ENCODE measurements around the gene ELL2. TPM values are rescaled to one million over a fixed set of nuclear protein-coding genes. Genes with fewer than 3 reads are reported as not detected.
A peak's percentile ranks its signal among the peaks of the same experiment; 100 is the strongest.

ELL2 gene
- total RNA-seq, 1 donor from 2014 or later: 57.5 TPM

DNA sequence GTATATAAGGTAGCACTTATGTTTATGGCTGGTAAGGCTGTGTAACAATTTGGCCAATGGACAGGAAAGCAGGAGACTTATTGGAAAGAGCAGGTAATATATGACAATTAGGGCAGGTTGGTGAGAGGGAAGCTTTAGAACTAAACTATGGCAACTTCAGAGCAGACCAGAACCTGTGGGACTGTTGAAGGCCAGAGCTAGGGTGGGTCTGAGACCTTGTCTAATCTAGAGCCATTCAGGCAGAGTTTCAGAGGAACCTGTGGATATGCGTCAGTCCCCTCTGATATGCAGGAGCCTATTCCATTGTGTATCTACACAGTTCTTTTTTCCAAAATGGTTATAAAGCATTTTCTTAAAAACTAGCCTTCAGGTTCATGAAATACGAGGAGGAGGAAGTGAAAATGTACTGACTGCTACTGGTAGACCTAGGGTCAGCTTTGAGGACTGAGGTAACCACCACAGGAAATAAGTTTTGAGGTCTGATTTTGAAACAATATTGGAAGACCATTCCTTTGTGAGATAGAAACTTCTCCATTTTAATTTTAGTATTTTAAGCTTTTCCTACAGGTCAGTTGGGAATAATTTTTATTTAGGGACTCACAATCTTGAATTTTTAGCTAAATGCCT lies 37.6 kb downstream of the ELL2 start:
- ATAC-seq (peak; percentile 37 to 67), DNase-seq (no peak)
- peaks cover 46% of the 10 kb centered on the region for H3K4me1 ChIP-seq
- no peaks in the 10 kb centered on the region for H3K9me3 ChIP-seq
- H3K36me3 ChIP-seq: no peaks in the 10 kb centered on the region
- H3K4me3 ChIP-seq: no peak overlapping the region
- no peak overlapping the region for H3K27ac ChIP-seq
- H3K27me3 ChIP-seq (ENCODE audit: low read depth): no peaks in the 10 kb centered on the region
- intact Hi-C loops (cut with DNase I): no loop called here
- no peak for TF ChIP-seq CTCF (IDR thresholded peaks at IDR 0.05)

DNA sequence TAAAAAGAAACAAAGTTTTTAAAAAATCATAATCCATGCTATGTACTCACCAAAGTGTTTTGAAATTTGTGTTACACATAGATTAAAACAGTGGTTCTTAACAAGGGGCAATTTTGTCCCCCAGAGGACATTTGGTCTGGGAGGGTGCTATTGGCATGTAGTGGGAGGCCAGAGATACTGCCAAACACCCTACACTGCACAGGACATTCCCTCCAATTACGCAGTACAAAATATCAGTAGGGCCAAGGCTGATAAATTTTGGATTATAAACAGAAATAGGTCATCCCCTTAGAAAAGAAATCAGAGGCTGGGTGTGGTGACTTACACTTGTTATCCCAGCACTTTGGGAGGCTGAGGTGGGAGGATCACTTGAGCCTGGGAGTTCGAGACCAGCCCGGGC lies 38.9 kb downstream of the ELL2 start:
- H3K4me1 ChIP-seq: peaks cover 44% of the 10 kb centered on the region
- H3K4me3 ChIP-seq: no peak overlapping the region
- intact Hi-C loops (cut with DNase I): no loop called here
- no peaks in the 10 kb centered on the region for H3K27me3 ChIP-seq (ENCODE audit: low read depth)
- no peaks in the 10 kb centered on the region for H3K9me3 ChIP-seq
- H3K27ac ChIP-seq: no peak overlapping the region
- no peak for TF ChIP-seq CTCF (IDR thresholded peaks at IDR 0.05)
- ATAC-seq: no peak
- DNase-seq: no peak
- H3K36me3 ChIP-seq: no peaks in the 10 kb centered on the region

- TF ChIP-seq CTCF (IDR thresholded peaks at IDR 0.05): no peak
- Histone ChIP-seq H3K27ac (no peak overlapping the region), H3K4me3 (no peak overlapping the region), H3K9me3 (no peaks in the 10 kb centered on the region), H3K36me3 (no peaks in the 10 kb centered on the region), H3K4me1 (peaks cover 53% of the 10 kb centered on the region), H3K27me3 (ENCODE audit: low read depth) (no peaks in the 10 kb centered on the region)
- intact Hi-C loops (cut with DNase I): no loop called here
- no peak for ATAC-seq
- no peak for DNase-seq
These were observed 40.1 kb downstream of the ELL2 start for GRCh38 chr5:95921501-95921900.

DNA sequence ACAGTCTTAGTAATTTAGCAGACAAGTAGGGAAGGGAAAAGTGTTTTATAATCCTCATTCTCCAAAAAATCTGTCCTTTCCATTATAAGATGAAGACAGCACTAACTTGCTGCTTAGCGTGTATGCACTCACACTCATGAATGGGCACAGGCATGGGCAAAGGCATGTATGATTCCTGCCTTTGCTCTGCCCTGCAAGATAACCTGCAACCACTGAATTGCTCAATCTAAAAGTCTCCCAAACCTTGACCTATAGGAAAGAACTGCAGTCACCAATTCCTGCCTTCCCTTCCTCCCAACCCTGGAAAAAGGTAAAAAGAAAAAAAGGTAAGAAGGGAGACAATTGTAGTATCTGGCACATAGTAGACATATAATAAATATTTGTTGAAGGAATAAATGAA lies 40.8 kb downstream of the ELL2 start:
- intact Hi-C loops (cut with DNase I): no loop called here
- no peak for DNase-seq
- H3K4me3 ChIP-seq: no peak overlapping the region
- ATAC-seq: no peak
- TF ChIP-seq CTCF (IDR thresholded peaks at IDR 0.05): no peak
- H3K4me1 ChIP-seq: peaks cover 53% of the 10 kb centered on the region
- no peaks in the 10 kb centered on the region for H3K9me3 ChIP-seq
- no peaks in the 10 kb centered on the region for H3K36me3 ChIP-seq
- no peaks in the 10 kb centered on the region for H3K27me3 ChIP-seq (ENCODE audit: low read depth)
- no peak overlapping the region for H3K27ac ChIP-seq

- DNase-seq: no peak
- Histone ChIP-seq H3K27me3 (ENCODE audit: low read depth) (no peaks in the 10 kb centered on the region), H3K9me3 (no peaks in the 10 kb centered on the region), H3K4me3 (no peak overlapping the region), H3K36me3 (no peaks in the 10 kb centered on the region), H3K27ac (no peak overlapping the region), H3K4me1 (peaks cover 41% of the 10 kb centered on the region)
- intact Hi-C loops (cut with DNase I): no loop called here
- ATAC-seq: no peak
- no peak for TF ChIP-seq CTCF (IDR thresholded peaks at IDR 0.05)
These were observed 42.0 kb downstream of the ELL2 start for GRCh38 chr5:95919658-95920057.
